ENCODE results near the gene GDPD4.

GDPD4 gene, protein sequence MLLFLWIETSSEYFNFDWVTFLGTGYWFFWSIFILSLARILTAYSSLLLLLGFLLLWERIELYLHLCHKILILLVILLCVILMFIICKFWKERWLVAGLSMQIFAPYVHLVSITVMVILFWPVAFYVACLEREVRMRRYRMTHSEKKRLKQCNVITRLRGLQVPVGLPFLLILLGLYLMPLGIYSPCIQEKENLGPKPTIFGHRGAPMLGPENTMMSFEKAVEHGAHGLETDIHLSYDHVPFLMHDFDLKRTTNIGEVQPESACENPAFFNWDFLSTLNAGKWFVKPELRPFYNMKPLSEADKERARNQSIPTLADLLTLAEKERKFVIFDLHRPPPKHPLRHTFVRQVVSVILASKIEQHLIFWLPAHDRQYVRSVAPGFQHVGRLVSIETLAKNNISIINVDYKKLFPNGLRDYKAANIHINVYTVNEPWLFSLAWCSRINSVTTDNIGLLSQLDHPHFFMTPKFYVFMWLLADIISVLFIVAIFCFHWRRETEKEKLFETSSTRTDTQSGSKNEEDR

DNA sequence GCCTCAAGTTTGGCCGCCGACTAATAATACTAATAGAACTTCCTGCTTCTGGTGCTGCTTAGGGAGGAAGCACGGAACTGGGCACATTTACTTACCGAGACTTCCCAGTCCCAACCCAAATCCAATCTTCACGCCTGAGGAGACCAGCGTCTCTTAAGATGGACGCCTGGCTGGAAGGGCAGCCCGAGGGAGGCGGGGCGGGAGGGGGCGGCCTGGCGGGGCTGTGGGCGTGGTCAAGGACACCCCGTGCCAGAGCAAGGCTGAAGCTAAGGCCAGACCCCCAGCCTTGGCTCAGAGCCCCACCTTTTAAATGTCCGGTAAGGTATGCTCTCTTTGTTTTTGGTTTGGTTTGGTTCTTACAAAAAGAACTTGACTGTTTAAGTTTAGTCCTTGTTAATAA, at the start of gene GDPD4:
GDPD4 (minus strand) TSS at position 177 of the 400 bp plus-strand sequence. CDS start 16,549 bp downstream, outside the sequence.
- H3K27ac ChIP-seq = no peak within 1 kb of the TSS
- TF ChIP-seq, protein P1, sequence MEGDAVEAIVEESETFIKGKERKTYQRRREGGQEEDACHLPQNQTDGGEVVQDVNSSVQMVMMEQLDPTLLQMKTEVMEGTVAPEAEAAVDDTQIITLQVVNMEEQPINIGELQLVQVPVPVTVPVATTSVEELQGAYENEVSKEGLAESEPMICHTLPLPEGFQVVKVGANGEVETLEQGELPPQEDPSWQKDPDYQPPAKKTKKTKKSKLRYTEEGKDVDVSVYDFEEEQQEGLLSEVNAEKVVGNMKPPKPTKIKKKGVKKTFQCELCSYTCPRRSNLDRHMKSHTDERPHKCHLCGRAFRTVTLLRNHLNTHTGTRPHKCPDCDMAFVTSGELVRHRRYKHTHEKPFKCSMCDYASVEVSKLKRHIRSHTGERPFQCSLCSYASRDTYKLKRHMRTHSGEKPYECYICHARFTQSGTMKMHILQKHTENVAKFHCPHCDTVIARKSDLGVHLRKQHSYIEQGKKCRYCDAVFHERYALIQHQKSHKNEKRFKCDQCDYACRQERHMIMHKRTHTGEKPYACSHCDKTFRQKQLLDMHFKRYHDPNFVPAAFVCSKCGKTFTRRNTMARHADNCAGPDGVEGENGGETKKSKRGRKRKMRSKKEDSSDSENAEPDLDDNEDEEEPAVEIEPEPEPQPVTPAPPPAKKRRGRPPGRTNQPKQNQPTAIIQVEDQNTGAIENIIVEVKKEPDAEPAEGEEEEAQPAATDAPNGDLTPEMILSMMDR (conservative IDR thresholded peaks at IDR 0.05) = no peak

DNA sequence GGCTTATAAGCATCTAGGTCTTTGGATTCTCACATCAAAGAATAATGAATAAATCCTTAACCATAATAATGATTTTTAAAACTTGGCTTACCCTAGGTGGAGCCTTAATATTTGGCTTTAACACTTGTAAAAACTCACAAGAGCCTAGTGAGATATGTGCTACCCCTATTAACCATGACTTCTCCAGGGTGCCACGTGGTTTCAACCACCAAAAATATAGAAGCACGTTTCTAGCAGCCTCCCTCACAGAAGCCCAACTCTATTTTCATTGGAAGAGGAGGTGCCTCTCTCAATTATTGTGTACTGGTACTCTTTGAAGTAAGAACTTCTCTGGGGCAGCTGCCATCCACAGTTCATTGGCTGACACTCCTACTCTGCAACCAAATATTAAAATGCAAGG, 46.5 kb upstream of the GDPD4 start:
- H3K27ac ChIP-seq = no peak overlapping the region
- TF ChIP-seq, protein P1 (conservative IDR thresholded peaks at IDR 0.05) = no peak

DNA sequence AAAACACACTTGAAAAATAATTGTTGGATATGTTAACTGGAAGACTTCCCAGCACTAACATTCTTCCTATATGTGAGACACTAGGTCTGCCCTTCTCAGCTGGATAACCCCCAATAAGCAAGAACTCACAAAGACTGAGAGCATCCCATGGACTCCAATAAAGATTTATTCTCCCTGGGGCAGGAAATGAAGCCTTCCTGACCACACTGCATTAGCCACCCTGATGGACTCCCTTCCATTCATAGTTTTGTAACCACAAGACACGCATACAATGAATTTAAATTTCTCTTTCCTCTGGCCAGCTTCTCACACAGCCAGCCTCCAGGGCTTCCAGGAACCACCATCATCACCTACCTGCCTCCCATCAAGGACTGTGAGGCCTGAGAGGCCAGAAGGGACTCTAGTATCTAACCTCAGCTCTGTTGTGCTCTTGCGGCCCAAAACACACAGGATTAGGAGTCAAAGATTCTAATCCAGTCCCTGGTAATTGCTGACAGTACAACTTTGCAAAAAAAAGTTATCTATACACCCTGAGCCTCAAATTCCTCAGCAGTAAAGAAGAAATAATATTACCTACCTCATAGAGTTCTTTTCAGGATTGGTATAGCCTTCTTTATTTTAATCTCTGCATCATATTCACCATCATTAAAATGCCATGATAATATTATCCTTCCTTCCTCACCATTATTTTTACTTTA, 45.6 kb upstream of the GDPD4 start:
- TF ChIP-seq, protein P1 (conservative IDR thresholded peaks at IDR 0.05) = no peak
- no peak overlapping the region for H3K27ac ChIP-seq

DNA sequence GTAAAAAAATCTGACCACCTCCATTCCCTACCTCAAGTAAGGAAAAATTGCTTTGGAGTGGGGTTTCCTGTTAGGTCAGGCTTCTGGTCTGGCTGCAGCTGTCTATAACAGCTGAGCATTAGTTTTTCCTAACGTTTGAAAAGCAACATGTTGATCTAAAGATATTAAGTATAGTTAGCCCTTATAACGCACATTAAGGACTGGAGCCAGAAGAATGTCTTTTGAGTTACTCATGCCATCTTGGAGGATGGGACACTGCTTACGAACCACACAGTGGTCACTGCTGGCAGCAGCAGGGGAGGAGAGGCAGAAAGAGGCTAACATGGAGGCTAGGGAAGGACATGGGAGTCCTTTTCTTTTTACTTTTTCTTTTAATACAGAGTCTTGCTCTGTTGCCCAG, 44.1 kb upstream of the GDPD4 start:
- TF ChIP-seq, protein P1 (conservative IDR thresholded peaks at IDR 0.05) = no peak
- H3K27ac ChIP-seq = no peak overlapping the region

DNA sequence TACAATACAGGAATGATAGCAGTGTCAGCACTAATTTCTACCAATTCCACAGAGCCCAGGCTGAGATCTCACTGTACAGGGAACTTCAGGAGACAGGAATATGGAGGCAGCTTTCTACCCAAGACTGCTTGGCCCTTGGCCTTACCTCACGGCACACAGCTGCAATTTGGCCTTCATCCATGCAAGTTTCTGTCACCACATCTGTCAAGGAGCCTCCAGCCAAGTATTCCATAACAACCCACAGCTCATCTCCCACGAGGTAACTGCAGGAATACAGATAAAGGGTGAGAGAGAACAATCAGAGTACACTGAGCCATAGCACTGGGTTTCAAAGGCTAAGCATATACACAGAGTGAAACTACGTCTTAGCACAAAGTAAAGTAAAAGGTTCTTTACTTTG, 39.0 kb upstream of the GDPD4 start:
- TF ChIP-seq, protein P1 (conservative IDR thresholded peaks at IDR 0.05) = no peak
- no peak overlapping the region for H3K27ac ChIP-seq

DNA sequence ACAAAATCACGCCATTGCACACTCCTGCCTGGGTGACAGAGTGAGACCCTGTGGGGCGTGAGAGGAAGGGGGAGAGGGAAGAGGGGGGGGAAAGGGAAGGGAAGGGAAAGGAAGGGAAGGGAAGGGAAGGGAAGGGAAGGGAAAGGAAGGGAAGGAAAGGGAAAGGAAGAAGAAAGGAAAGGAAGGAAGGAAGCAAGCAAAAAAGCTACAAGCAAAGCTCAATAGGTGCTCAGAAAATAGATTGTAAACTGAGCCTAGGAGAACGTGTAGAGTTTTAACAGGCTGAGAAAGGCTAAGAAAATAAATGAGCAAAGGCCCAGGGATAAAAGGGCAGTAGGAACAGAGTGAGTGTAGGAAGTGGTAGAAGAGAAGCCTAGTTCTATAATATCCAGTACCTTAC, 30.8 kb upstream of the GDPD4 start:
- H3K27ac ChIP-seq = no peak overlapping the region
- TF ChIP-seq, protein P1 (conservative IDR thresholded peaks at IDR 0.05) = no peak

DNA sequence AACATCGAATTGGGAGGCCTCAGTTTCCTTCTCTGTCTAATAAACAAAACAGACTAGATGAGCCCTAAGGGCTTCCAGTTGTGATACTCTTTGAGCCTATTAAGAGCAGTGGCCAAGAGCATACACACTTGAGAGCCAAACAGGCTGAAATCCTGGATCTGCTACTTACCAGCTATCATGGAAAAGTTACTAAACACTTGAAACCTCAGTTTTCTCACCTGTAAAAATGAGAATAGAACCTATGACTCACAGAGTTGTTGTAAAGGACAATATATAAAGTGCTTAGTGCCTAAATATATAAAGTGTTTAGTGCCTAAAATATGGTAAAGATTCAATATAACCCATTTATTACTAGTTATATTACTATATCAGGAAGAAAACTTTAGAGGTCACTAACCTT, 23.7 kb upstream of the GDPD4 start:
- TF ChIP-seq, protein P1 (conservative IDR thresholded peaks at IDR 0.05) = no peak
- no peak overlapping the region for H3K27ac ChIP-seq
